Nephron (organoid): ENCODE data around the gene PRMT7.

Source experiments
- H3K27ac Mint-ChIP-seq, 3 experiments: 2 replicates each; pipeline ENCODE4 v1.8.0; 2020; ENCODE audit warnings: mixed read lengths in 3 of 3, mild to moderate bottlenecking in 2 of 3, moderate library complexity in 1 of 3
- H3K27me3 Mint-ChIP-seq: 2 replicates; pipeline ENCODE4 v1.8.0; 2021; ENCODE audit warnings: low read depth, mild to moderate bottlenecking, moderate library complexity, mixed read lengths
- H3K36me3 Mint-ChIP-seq: 2 replicates; pipeline ENCODE4 v1.8.0; 2020; ENCODE audit warnings: low read depth, mixed read lengths
- H3K4me1 Mint-ChIP-seq: 2 replicates; pipeline ENCODE4 v1.8.0; 2020; ENCODE audit warnings: mixed read lengths
- H3K4me3 Mint-ChIP-seq, 3 experiments: 2 replicates each; pipeline ENCODE4 v1.8.0; 2020; ENCODE audit warnings: mild to moderate bottlenecking in 3 of 3, mixed read lengths in 3 of 3, moderate library complexity in 2 of 3
- H3K9me3 Mint-ChIP-seq: 2 replicates; pipeline ENCODE4 v1.8.0; 2020; ENCODE audit warnings: mixed read lengths
- TF ChIP-seq, protein P1 (sequence below), 3 experiments: fragments of 200-600 bp; sonication (generic); IDR thresholded peaks; one replicate each; pipeline ENCODE4 v1.5.0; 2021; ENCODE audit warnings: antibody characterized with exemption in 3 of 3; ENCODE audit not compliant: unreplicated experiment in 3 of 3

The PRMT7 gene

DNA sequence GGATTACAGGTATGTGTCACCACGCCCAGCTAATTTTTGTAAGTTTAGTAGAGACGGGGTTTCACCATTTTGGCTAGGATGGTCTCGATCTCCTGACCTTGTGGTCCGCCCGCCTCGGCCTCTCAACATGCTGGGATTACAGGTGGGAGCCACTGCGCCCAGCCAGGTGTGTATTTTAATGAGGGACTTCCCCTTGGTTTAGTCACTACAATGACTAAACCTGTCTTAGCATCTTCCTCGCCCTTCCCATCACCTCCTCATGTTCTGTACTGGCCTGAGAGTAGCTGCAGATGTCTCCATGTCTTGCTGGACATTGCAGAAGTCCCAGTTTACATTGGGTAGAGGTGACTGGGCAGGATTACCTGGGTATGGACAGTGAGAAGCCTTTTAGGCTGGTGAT, 36.9 kb upstream of the PRMT7 start:
- peaks cover 10% of the 10 kb centered on the region for H3K36me3 Mint-ChIP-seq
- TF ChIP-seq, protein P1, sequence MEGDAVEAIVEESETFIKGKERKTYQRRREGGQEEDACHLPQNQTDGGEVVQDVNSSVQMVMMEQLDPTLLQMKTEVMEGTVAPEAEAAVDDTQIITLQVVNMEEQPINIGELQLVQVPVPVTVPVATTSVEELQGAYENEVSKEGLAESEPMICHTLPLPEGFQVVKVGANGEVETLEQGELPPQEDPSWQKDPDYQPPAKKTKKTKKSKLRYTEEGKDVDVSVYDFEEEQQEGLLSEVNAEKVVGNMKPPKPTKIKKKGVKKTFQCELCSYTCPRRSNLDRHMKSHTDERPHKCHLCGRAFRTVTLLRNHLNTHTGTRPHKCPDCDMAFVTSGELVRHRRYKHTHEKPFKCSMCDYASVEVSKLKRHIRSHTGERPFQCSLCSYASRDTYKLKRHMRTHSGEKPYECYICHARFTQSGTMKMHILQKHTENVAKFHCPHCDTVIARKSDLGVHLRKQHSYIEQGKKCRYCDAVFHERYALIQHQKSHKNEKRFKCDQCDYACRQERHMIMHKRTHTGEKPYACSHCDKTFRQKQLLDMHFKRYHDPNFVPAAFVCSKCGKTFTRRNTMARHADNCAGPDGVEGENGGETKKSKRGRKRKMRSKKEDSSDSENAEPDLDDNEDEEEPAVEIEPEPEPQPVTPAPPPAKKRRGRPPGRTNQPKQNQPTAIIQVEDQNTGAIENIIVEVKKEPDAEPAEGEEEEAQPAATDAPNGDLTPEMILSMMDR (IDR thresholded peaks at IDR 0.05; ENCODE audit: unreplicated experiment in 3 of 3), result no peak
- H3K27ac Mint-ChIP-seq, result no peak overlapping the region
- no peaks in the 10 kb centered on the region for H3K27me3 Mint-ChIP-seq
- H3K4me1 Mint-ChIP-seq, result peaks cover 23% of the 10 kb centered on the region
- H3K4me3 Mint-ChIP-seq, result no peak overlapping the region
- H3K9me3 Mint-ChIP-seq, result no peaks in the 10 kb centered on the region

DNA sequence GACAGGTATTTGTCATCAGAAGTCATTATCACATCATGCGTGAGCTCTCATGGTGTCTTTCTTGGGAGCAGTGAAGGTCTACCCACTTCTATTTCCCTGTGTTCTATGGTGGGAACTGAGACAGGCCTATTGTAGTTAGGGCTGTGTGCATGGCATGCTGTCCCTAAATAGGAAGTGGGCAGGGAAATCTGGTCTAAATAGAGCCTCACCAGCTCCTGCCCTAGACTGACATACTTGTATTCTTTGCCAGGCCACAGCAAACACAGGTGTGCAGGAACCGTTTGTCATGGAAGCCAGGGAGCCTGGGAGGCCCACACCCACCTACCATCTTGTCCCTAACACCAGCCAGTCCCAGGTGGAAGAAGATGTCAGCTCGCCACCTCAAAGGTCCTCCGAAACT, 36.4 kb upstream of the PRMT7 start:
- Mint-ChIP-seq H3K27me3 (no peaks in the 10 kb centered on the region), H3K4me1 (peaks cover 18% of the 10 kb centered on the region), H3K4me3 (no peak overlapping the region), H3K36me3 (peaks cover 14% of the 10 kb centered on the region), H3K9me3 (no peaks in the 10 kb centered on the region), H3K27ac (no peak overlapping the region)
- TF ChIP-seq, protein P1 (IDR thresholded peaks at IDR 0.05; ENCODE audit: unreplicated experiment in 3 of 3), result no peak

DNA sequence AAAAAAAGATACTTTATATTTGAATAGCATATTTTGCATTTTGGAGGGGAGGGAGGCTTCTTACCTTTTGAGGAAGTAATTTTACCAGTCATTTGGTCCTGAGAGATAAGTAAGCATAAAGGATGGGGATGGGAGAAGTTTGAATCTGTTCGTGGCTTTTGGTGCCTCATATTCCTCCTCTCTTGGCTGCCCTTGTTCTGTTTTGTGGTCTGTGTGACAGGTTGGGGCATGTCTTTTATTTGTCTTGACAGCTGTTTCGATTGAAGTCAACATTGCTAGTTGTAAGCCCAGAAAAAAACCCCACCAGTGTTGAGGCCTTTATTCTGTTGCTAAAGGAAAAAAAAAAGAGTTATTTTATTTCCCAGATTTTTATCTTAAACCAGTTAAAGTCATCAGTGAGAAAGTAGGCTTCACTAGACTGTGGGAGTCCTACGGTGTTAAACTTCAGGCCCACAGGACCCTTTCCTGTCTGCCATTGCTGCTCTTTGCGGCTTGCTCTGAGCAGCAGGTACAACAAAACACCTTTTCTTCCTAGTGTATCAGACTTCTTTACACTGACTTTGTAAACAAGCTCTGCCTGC, 35.1 kb upstream of the PRMT7 start:
- Mint-ChIP-seq H3K27ac (peak overlapping the region; percentile 53 to 75 (median 58)), H3K36me3 (peaks cover 19% of the 10 kb centered on the region), H3K9me3 (no peaks in the 10 kb centered on the region), H3K4me1 (peaks cover 17% of the 10 kb centered on the region), H3K27me3 (no peaks in the 10 kb centered on the region), H3K4me3 (peak overlapping the region in 1 of 3 experiments; percentile 50)
- TF ChIP-seq, protein P1 (IDR thresholded peaks at IDR 0.05; ENCODE audit: unreplicated experiment in 3 of 3), result no peak

DNA sequence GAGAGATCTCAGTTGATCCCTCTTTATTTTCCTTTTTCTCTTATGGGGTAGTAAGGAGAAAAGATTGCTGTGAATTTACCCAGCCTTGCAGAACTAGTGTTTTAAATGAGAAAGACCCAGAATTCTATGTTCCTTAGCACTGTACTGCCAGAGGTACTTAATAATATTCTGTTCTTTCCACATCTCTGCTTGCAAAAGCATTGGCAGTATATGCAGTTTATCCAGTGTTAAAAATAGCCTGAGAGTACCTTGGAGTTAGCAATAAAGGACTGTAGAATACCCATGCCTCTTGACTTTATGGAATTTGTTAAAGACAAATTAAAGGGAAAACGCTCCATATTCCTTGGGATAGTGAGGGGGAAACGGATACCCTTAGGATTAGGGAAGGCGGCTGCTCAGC, 34.6 kb upstream of the PRMT7 start:
- H3K4me3 Mint-ChIP-seq, result peak overlapping the region in 1 of 3 experiments; percentile 3
- H3K27ac Mint-ChIP-seq, result peak overlapping the region in 2 of 3 experiments; percentile 53 to 75
- peaks cover 19% of the 10 kb centered on the region for H3K36me3 Mint-ChIP-seq
- H3K4me1 Mint-ChIP-seq, result peaks cover 17% of the 10 kb centered on the region
- H3K9me3 Mint-ChIP-seq, result no peaks in the 10 kb centered on the region
- TF ChIP-seq, protein P1 (IDR thresholded peaks at IDR 0.05; ENCODE audit: unreplicated experiment in 3 of 3), result no peak
- no peaks in the 10 kb centered on the region for H3K27me3 Mint-ChIP-seq

DNA sequence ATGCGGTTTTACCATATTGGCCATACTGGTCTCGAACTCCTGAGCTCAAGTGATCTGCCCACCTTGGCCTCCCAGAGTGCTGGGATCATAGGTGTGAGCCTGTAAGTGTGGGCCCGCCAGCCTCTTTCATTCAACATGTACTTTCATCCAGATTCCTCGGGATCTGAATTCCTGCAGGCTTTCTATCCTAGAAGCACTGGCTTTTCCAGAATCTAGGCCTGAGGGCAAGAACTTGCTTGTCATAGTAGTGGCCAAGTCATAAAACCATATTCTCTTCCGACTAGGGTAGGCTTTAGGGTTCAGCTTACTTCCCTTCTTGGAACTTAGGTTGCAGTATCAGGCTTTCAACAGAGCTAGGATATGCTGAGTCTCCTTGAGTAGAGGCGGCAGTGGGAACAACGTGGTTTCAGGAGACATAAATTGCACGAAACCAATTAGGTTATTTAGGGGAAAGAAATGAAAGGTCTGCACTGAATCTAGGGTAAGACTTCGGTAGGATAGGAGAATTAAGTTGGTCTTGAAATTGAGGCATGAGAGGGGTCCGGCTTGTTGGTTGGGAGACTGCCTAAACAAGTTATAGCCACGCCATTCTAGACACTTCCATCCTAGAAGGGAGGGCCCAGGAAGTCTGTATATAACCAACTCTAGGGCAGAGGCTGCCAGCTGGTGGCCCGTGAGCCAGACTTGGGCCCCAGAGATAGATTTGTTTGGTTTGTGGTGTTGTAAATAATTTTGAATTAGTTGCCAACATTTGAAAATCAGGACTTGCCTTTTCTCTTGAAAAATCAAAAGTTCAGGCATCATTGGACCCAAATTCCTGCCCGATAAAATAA, 30.9 kb upstream of the PRMT7 start:
- H3K4me1 Mint-ChIP-seq, result peaks cover 11% of the 10 kb centered on the region
- H3K4me3 Mint-ChIP-seq, result no peak overlapping the region
- H3K36me3 Mint-ChIP-seq, result peaks cover 19% of the 10 kb centered on the region
- no peaks in the 10 kb centered on the region for H3K9me3 Mint-ChIP-seq
- H3K27me3 Mint-ChIP-seq, result no peaks in the 10 kb centered on the region
- H3K27ac Mint-ChIP-seq, result no peak overlapping the region
- TF ChIP-seq, protein P1 (IDR thresholded peaks at IDR 0.05; ENCODE audit: unreplicated experiment in 3 of 3), result no peak
